K562 (cell line): ENCODE measurements around the gene CCKAR. TPM values are rescaled to one million over a fixed set of nuclear protein-coding genes. Genes with fewer than 3 reads are reported as not detected.

Experiments used
- ATAC-seq: fragments of 200-7000 bp; cut with Tn5 transposase; 3 replicates; pipeline ENCODE4 v1.9.1; 2020; ENCODE audit warnings: moderate library complexity
- BruUV-seq: library from RNA; stranded (reverse); fragments of 400-500 nt; replicated peaks from 2 replicates; lab custom pipeline; 2021; lab: Mats Ljungman, UMichigan
- CTCF ChIA-PET: fragments of 300-600 bp; formaldehyde crosslinking; extraction: SDS; loops from one replicate; lab custom pipeline; 2021; ENCODE audit warnings: low intra/inter-chr PET ratio; lab: Yijun Ruan, JAX
- POLR2A ChIA-PET: fragments of 300-600, 350-650 bp; sonication (Branson Sonifier 250); formaldehyde crosslinking; extraction: SDS; loops from one replicate; lab custom pipeline; 2021; ENCODE audit warnings: antibody characterized with exemption, inconsistent platforms; lab: Yijun Ruan, JAX
- DNase-seq, 4 experiments: peaks; one replicate each; pipeline versions ENCODE4 v3.0.0 to v3.0.0-alpha.2; 2011 to 2018; ENCODE audit warnings: low spot score in 3 of 4, mixed read lengths in 3 of 4; ENCODE audit errors: extremely low read depth in 1 of 4
- FAIRE-seq: peaks from 2 replicates; lab custom pipeline; 2011; peaks lifted over from hg19 to GRCh38; lab: Jason Lieb, UNC
- H2AFZ ChIP-seq: 2 replicates; pipeline ENCODE4 v1.6.0; 2011; ENCODE audit warnings: low read depth, low read length, control low read depth, inconsistent platforms
- H3K27ac ChIP-seq: fragments of 200-600 bp; 3 replicates; pipeline ENCODE4 v1.8.0; 2011; ENCODE audit warnings: low read depth, mild to moderate bottlenecking, control low read depth, inconsistent platforms, low read length, moderate library complexity, mixed read lengths; ENCODE audit errors: extremely low read depth
- H3K27me3 ChIP-seq, 2 experiments: fragments of 300-600 bp in 1 of 2; 2 replicates in 1 of 2; 3 replicates in 1 of 2; pipeline versions ENCODE4 v1.6.0 to v1.8.0; 2011; ENCODE audit warnings: inconsistent platforms in 2 of 2, low read length in 2 of 2, mild to moderate bottlenecking in 1 of 2, mixed read lengths in 1 of 2, moderate library complexity in 1 of 2; ENCODE audit not compliant: control insufficient read depth in 2 of 2, insufficient read depth in 2 of 2
- H3K36me3 ChIP-seq: fragments of 300-600 bp; 3 replicates; pipeline ENCODE4 v1.8.0; 2011; ENCODE audit warnings: mild to moderate bottlenecking, low read length, inconsistent platforms; ENCODE audit not compliant: control insufficient read depth, insufficient read depth
- H3K4me1 ChIP-seq, 2 experiments: fragments of 200-600 bp in 1 of 2; replicated peaks in 1 of 2; 2 replicates in 1 of 2; 3 replicates in 1 of 2; pipeline versions ENCODE4 v1.5.1 to v1.8.0; 2011; ENCODE audit warnings: inconsistent platforms in 2 of 2, low read length in 2 of 2, mild to moderate bottlenecking in 1 of 2, mixed read lengths in 1 of 2, moderate library complexity in 1 of 2; ENCODE audit not compliant: control insufficient read depth in 2 of 2, insufficient read depth in 2 of 2
- H3K4me2 ChIP-seq: 2 replicates; pipeline ENCODE4 v1.6.1; 2011; ENCODE audit warnings: low read length, control low read depth, inconsistent platforms, mixed read lengths; ENCODE audit not compliant: insufficient read depth
- H3K4me3 ChIP-seq: fragments of 200-600 bp; sonication (generic), shearing (Covaris generic); 2 replicates; pipeline ENCODE4 v1.5.1; 2016; ENCODE audit warnings: control low read depth, inconsistent platforms
- H3K79me2 ChIP-seq: fragments of 200-600 bp; 3 replicates; pipeline ENCODE4 v1.8.0; 2011; ENCODE audit warnings: low read length, inconsistent platforms; ENCODE audit not compliant: control insufficient read depth, insufficient read depth
- H3K9ac ChIP-seq, 2 experiments: 2 replicates each; pipeline versions ENCODE4 v1.6.0 to v1.6.1; 2011; ENCODE audit warnings: low read depth in 2 of 2, low read length in 2 of 2, control low read depth in 1 of 2, inconsistent platforms in 1 of 2, mild to moderate bottlenecking in 1 of 2, mixed read lengths in 1 of 2; ENCODE audit not compliant: insufficient read depth in 1 of 2
- H3K9me1 ChIP-seq: one replicate; pipeline ENCODE4 v1.6.0; 2011; ENCODE audit warnings: inconsistent platforms, mild to moderate bottlenecking, low read length, moderate library complexity; ENCODE audit not compliant: control insufficient read depth, insufficient read depth
- H3K9me3 ChIP-seq: replicated peaks from 2 replicates; pipeline ENCODE4 v1.5.1; 2011; ENCODE audit warnings: low read depth, low read length, inconsistent platforms; ENCODE audit not compliant: control insufficient read depth, insufficient read depth
- H4K20me1 ChIP-seq: replicated peaks from 2 replicates; pipeline ENCODE4 v1.6.1; 2011; ENCODE audit warnings: low read length, inconsistent platforms, mixed read lengths; ENCODE audit not compliant: control insufficient read depth, insufficient read depth
- C11orf30 ChIP-seq: fragments of 450-650 bp; IDR thresholded peaks from 2 replicates; pipeline ENCODE4 v1.6.1; 2016; ENCODE audit warnings: low read depth, mild to moderate bottlenecking
- ERF ChIP-seq: fragments of 450-650 bp; formaldehyde crosslinking; IDR thresholded peaks from 2 replicates; pipeline ENCODE4 v1.4.0; 2020; ENCODE audit warnings: mild to moderate bottlenecking, mixed read lengths
- MAFF ChIP-seq: IDR thresholded peaks from 2 replicates; pipeline ENCODE4 v1.6.1; 2012; ENCODE audit warnings: low read length, improper control_type of control experiment
- MAFG ChIP-seq: fragments of 450-650 bp; conservative IDR thresholded peaks from 2 replicates; pipeline ENCODE4 v1.6.1; 2016; ENCODE audit warnings: missing genetic modification characterization, missing compliant biosample characterization
- RBM25 ChIP-seq: fragments of 200-400 bp; formaldehyde crosslinking; IDR thresholded peaks from 2 replicates; pipeline ENCODE4 v1.6.1; 2018; ENCODE audit warnings: low read length, low read depth, moderate library complexity; ENCODE audit not compliant: severe bottlenecking
- ZNF316 ChIP-seq: fragments of 450-650 bp; IDR thresholded peaks from 2 replicates; pipeline ENCODE4 v1.6.1; 2016
- WGBS: fragments of 100-300 bp; shearing (Covaris generic); methylation state at CpG from one replicate; pipeline ENCODE4 v1.1.6; 2016; ENCODE audit warnings: low coverage, mixed read lengths; ENCODE audit not compliant: insufficient coverage; ENCODE audit errors: missing lambda C conversion rate; 5-methylcytosine and 5-hydroxymethylcytosine counted together
- in situ Hi-C: fragments of 300-500 bp; cut with MboI; formaldehyde crosslinking; loops from 4 replicates; pipeline ENCODE4 v1.15.0; 2018; ENCODE audit warnings: inconsistent platforms, mixed read lengths
- intact Hi-C: fragments of 100-400 bp; cut with micrococcal nuclease; formaldehyde crosslinking; loops from 2 replicates; pipeline ENCODE4 v1.14.2; 2022
- polyA plus RNA-seq, 8 experiments: library from polyadenylated mRNA; depleted of rRNA in 4 of 8; stranded (reverse) in 5 of 8; unstranded in 3 of 8; fragments of >200 nt; fragmentation: Nextera tagmentation in 2 of 8; fragmentation: Illumina TruSeq in 1 of 8; extraction: Ambion mirVana in 2 of 8; extraction: Trizol in 1 of 8; gene quantifications; 2 replicates each; pipeline versions ENCODE4 v1.2.1 to v1.2.3, GENCODE V29; 2011 to 2014; ENCODE audit warnings: inconsistent platforms in 1 of 8, missing spikeins in 1 of 8
- total RNA-seq, 7 experiments: library from RNA; depleted of rRNA in 6 of 7; stranded (reverse); fragments of >200 nt in 6 of 7; fragmentation: Illumina TruSeq in 2 of 7; extraction: Trizol in 2 of 7; gene quantifications; 2 replicates each; pipeline versions ENCODE4 v1.2.1 to v1.2.3, GENCODE V29; 2011 to 2021; ENCODE audit warnings: low replicate concordance in 1 of 7
- TF ChIP-seq, protein P1 (sequence below): fragments of 200-800 bp; sonication (Bioruptor generic); IDR thresholded peaks from 2 replicates; pipeline ENCODE4 v1.6.1; 2017; ENCODE audit warnings: missing genetic modification characterization, missing compliant biosample characterization
- TF ChIP-seq, protein P2 (sequence below), 2 experiments: IDR thresholded peaks in 1 of 2; conservative IDR thresholded peaks in 1 of 2; 2 replicates each; pipeline ENCODE4 v1.6.1; 2016; ENCODE audit warnings: low read depth in 2 of 2, mild to moderate bottlenecking in 1 of 2, missing compliant biosample characterization in 1 of 2, missing genetic modification characterization in 1 of 2, moderate library complexity in 1 of 2

CCKAR gene
- total and polyA plus RNA-seq, 9 of the 15 experiments (the other 6 are each of a cell fraction or from before 2014, with no cell fraction given) = not detected

DNA sequence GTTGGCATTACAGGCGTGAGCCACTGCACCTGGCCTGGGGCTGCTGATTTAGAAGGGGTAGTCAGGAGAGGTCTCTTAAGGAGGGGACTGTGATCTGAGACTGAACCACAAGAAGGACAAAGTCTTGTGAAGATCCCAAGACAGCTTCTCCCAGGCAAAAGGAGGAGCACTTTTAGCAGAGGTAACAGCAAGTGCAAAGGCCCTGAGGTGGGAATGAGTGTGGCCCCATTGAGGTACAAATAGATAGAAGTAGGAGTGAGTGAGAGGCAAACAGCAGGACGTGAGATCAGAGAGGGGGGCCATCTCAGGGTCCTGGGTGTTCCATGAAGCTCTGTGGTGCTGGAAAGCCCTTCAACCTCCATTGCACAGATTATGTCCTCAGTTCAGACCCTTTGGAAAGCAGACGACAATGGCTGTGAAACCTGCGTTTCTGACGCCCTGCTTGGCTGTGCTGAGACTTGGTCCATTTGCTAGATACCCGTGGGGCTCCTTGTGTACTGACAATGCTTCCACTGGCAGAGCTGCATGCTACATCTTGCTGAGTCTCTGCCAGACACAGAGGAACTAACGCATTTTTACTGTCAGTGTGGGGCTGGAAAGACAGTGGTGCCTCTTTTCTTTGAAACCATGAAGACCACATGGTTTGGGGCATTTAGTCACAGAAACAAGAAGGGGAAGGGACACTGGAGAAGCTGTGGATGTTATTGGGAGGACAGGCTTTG lies 1.3 kb upstream of the CCKAR start:
- intact Hi-C loops = no loop called here
- POLR2A ChIA-PET = no interaction called here
- CTCF ChIA-PET = no interaction called here

DNA sequence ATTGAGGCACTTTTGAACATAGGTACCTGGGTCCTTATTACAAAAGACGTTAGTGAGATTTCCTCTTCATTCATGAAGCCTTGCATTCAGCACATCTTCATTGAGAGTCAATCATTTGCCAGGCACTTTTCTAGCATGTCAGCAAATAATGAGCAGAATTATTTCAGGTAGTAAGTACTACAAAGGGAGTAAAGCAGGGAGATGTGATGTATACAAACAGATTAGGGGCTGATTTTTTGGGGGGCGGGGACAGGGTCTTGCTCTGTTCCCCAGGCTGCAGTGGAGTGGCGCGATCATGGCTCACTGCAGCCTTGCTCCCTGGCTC lies 638 bp upstream of the CCKAR start:
- no TSS peak for BruUV-seq
- H3K4me1 ChIP-seq = no peaks in the 10 kb centered on the region
- no peaks in the 10 kb centered on the region for H3K79me2 ChIP-seq
- no peaks in the 10 kb centered on the region for H3K9me1 ChIP-seq
- no peak overlapping the region for H3K9ac ChIP-seq
- H3K9me3 ChIP-seq = no peaks in the 10 kb centered on the region
- no peaks in the 10 kb centered on the region for H3K36me3 ChIP-seq
- ATAC-seq = no peak
- H3K4me2 ChIP-seq = no peak overlapping the region
- no peak overlapping the region for H3K27ac ChIP-seq
- H3K4me3 ChIP-seq = no peak overlapping the region
- intact Hi-C loops = no loop called here
- H3K27me3 ChIP-seq = peaks cover 39 to 42% of the 10 kb centered on the region in 2 experiments
- H4K20me1 ChIP-seq = no peaks in the 10 kb centered on the region; the same call in 1 of the 2 replicates
- H2AFZ ChIP-seq = no peak overlapping the region
- ChIA-PET POLR2A (interaction anchor here (1.2 kb wide), 1 partner anchor 10 kb away, joined by 4 read pairs; no protein-coding TSS in a partner anchor), CTCF (no interaction called here)
- 0% methylated on average over 4 of the region's 4 CpGs for WGBS
- TF ChIP-seq, protein P1, sequence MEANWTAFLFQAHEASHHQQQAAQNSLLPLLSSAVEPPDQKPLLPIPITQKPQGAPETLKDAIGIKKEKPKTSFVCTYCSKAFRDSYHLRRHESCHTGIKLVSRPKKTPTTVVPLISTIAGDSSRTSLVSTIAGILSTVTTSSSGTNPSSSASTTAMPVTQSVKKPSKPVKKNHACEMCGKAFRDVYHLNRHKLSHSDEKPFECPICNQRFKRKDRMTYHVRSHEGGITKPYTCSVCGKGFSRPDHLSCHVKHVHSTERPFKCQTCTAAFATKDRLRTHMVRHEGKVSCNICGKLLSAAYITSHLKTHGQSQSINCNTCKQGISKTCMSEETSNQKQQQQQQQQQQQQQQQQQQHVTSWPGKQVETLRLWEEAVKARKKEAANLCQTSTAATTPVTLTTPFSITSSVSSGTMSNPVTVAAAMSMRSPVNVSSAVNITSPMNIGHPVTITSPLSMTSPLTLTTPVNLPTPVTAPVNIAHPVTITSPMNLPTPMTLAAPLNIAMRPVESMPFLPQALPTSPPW (CRISPR knock-in tag) = no peak
- peak; percentile 39; the same call in 1 of the 2 replicates for TF ChIP-seq MAFG (tag)
- TF ChIP-seq, protein P2, sequence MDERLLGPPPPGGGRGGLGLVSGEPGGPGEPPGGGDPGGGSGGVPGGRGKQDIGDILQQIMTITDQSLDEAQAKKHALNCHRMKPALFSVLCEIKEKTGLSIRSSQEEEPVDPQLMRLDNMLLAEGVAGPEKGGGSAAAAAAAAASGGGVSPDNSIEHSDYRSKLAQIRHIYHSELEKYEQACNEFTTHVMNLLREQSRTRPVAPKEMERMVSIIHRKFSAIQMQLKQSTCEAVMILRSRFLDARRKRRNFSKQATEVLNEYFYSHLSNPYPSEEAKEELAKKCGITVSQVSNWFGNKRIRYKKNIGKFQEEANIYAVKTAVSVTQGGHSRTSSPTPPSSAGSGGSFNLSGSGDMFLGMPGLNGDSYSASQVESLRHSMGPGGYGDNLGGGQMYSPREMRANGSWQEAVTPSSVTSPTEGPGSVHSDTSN (CRISPR knock-in tag; IDR thresholded peaks at IDR 0.05; ENCODE audit: low read depth) = no peak
- TF ChIP-seq, protein P2 (tag; conservative IDR thresholded peaks at IDR 0.05; ENCODE audit: low read depth) = no peak
- TF ChIP-seq MAFF = 0 out of 2 replicates have a peak, but pooled peaks have one; percentile 15
- TF ChIP-seq C11orf30 = peak; percentile 40
- peak; percentile 70 for TF ChIP-seq ZNF316
- in situ Hi-C loops = no loop called here
- DNase-seq = no peak
- no peak for FAIRE-seq

More for the DNA sequence above, 1.3 kb upstream of the CCKAR start:
- no peak for TF ChIP-seq ERF
- TF ChIP-seq RBM25 = peak; percentile 51
- Histone ChIP-seq H3K9ac (no peak overlapping the region), H3K4me3 (no peak overlapping the region), H3K36me3 (no peaks in the 10 kb centered on the region), H4K20me1 (no peaks in the 10 kb centered on the region; the same call in 1 of the 2 replicates), H3K27ac (no peak overlapping the region), H3K27me3 (peaks cover 38 to 45% of the 10 kb centered on the region in 2 experiments), H3K4me1 (no peaks in the 10 kb centered on the region), H2AFZ (no peak overlapping the region), H3K9me3 (no peaks in the 10 kb centered on the region), H3K4me2 (no peak overlapping the region), H3K79me2 (no peaks in the 10 kb centered on the region), H3K9me1 (no peaks in the 10 kb centered on the region)
- no peak for DNase-seq
- in situ Hi-C loops = no loop called here
- no TSS peak for BruUV-seq
- peak; percentile 47; the same call in 2 of the 3 replicates for ATAC-seq
- no peak for FAIRE-seq
- WGBS = 0% methylated on average over 6 of the region's 7 CpGs
